ENCODE results near the gene IGF2BP1. TPM values are rescaled to one million over a fixed set of nuclear protein-coding genes. Genes with fewer than 3 reads are reported as not detected.
A peak's percentile ranks its signal among the peaks of the same experiment; 100 is the strongest.

Gene IGF2BP1
- total and polyA plus RNA-seq, 2 donors (not counting 1 experiment from before 2014, with no cell fraction given) = under 0.01 to 1.1 TPM

- Histone ChIP-seq H3K27ac (ENCODE audit: insufficient read depth, low read length) (no peak overlapping the region), H3K4me3 (replicated peaks in 1 of 4; ENCODE audit: control extremely low read depth in 1 of 4, insufficient read depth in 1 of 4, low read depth in 3 of 4, low read length in 4 of 4) (peak overlapping the region in 2 of 4 experiments; percentile 58 to 94), H3K9me3 (ENCODE audit: control insufficient read depth, insufficient read depth, low read depth, low read length) (no peaks in the 10 kb centered on the region), H3K4me2 (ENCODE audit: extremely low read depth, insufficient read depth, low read length) (no peak overlapping the region), H2AFZ (ENCODE audit: low read length) (no peak overlapping the region), H3K27me3 (ENCODE audit: control insufficient read depth, insufficient read depth, low read length) (peaks cover 54% of the 10 kb centered on the region), H3K4me1 (ENCODE audit: control insufficient read depth, extremely low read depth, insufficient read depth, low read length) (no peaks in the 10 kb centered on the region), H3K36me3 (ENCODE audit: control insufficient read depth, insufficient read depth, low read length) (no peaks in the 10 kb centered on the region), H3K9ac (ENCODE audit: insufficient read depth, low read length) (no peak overlapping the region), H3K79me2 (ENCODE audit: control insufficient read depth, insufficient read depth, low read length) (no peaks in the 10 kb centered on the region), H4K20me1 (ENCODE audit: control insufficient read depth, extremely low read depth, insufficient read depth, low read length) (no peaks in the 10 kb centered on the region)
- peak in 1 of 2 donors; percentile 27 for DNase-seq (ENCODE audit: low read depth in 2 of 2)
- no peak for TF ChIP-seq CTCF (conservative IDR thresholded peaks at IDR 0.05 in 1 of 2, IDR thresholded peaks at IDR 0.05 in 1 of 2; ENCODE audit: low read depth in 1 of 2, low read length in 2 of 2)
- peak; percentile 85 for TF ChIP-seq EZH2 (IDR thresholded peaks at IDR 0.05; ENCODE audit: low read length, missing control alignments)
Measured at GRCh38 chr17:48995304-48995973, 1.7 kb upstream of the IGF2BP1 start.

GRCh38 chr17:48995974-48996721 is 1.0 kb upstream of the IGF2BP1 start:
- H3K9ac ChIP-seq (ENCODE audit: insufficient read depth, low read length) = no peak overlapping the region
- DNase-seq (ENCODE audit: low read depth in 2 of 2) = no peak
- no peak overlapping the region for H3K27ac ChIP-seq (ENCODE audit: insufficient read depth, low read length)
- H3K4me3 ChIP-seq (replicated peaks in 1 of 4; ENCODE audit: control extremely low read depth in 1 of 4, insufficient read depth in 1 of 4, low read depth in 3 of 4, low read length in 4 of 4) = peak overlapping the region in 2 of 4 experiments; percentile 58 to 94
- H3K27me3 ChIP-seq (ENCODE audit: control insufficient read depth, insufficient read depth, low read length) = peaks cover 58% of the 10 kb centered on the region
- H3K4me1 ChIP-seq (ENCODE audit: control insufficient read depth, extremely low read depth, insufficient read depth, low read length) = no peaks in the 10 kb centered on the region
- peak overlapping the region; percentile 13 for H3K4me2 ChIP-seq (ENCODE audit: extremely low read depth, insufficient read depth, low read length)
- H2AFZ ChIP-seq (ENCODE audit: low read length) = no peak overlapping the region
- TF ChIP-seq EZH2 (IDR thresholded peaks at IDR 0.05; ENCODE audit: low read length, missing control alignments) = peak; percentile 99
- no peak for TF ChIP-seq CTCF (conservative IDR thresholded peaks at IDR 0.05 in 1 of 2, IDR thresholded peaks at IDR 0.05 in 1 of 2; ENCODE audit: low read depth in 1 of 2, low read length in 2 of 2)
- no peaks in the 10 kb centered on the region for H3K9me3 ChIP-seq (ENCODE audit: control insufficient read depth, insufficient read depth, low read depth, low read length)
- H4K20me1 ChIP-seq (ENCODE audit: control insufficient read depth, extremely low read depth, insufficient read depth, low read length) = no peaks in the 10 kb centered on the region
- H3K79me2 ChIP-seq (ENCODE audit: control insufficient read depth, insufficient read depth, low read length) = no peaks in the 10 kb centered on the region
- H3K36me3 ChIP-seq (ENCODE audit: control insufficient read depth, insufficient read depth, low read length) = no peaks in the 10 kb centered on the region

- Histone ChIP-seq H3K36me3 (ENCODE audit: control insufficient read depth, insufficient read depth, low read length) (no peaks in the 10 kb centered on the region), H3K4me1 (ENCODE audit: control insufficient read depth, extremely low read depth, insufficient read depth, low read length) (no peaks in the 10 kb centered on the region), H3K9me3 (ENCODE audit: control insufficient read depth, insufficient read depth, low read depth, low read length) (no peaks in the 10 kb centered on the region), H3K27me3 (ENCODE audit: control insufficient read depth, insufficient read depth, low read length) (peaks cover 63% of the 10 kb centered on the region), H4K20me1 (ENCODE audit: control insufficient read depth, extremely low read depth, insufficient read depth, low read length) (no peaks in the 10 kb centered on the region), H3K9ac (ENCODE audit: insufficient read depth, low read length) (no peak overlapping the region), H3K79me2 (ENCODE audit: control insufficient read depth, insufficient read depth, low read length) (no peaks in the 10 kb centered on the region), H2AFZ (ENCODE audit: low read length) (no peak overlapping the region), H3K27ac (ENCODE audit: insufficient read depth, low read length) (no peak overlapping the region), H3K4me3 (replicated peaks in 1 of 4; ENCODE audit: control extremely low read depth in 1 of 4, insufficient read depth in 1 of 4, low read depth in 3 of 4, low read length in 4 of 4) (peak overlapping the region in 2 of 4 experiments; percentile 58 to 94), H3K4me2 (ENCODE audit: extremely low read depth, insufficient read depth, low read length) (peak overlapping the region; percentile 35)
- TF ChIP-seq CTCF (conservative IDR thresholded peaks at IDR 0.05 in 1 of 2, IDR thresholded peaks at IDR 0.05 in 1 of 2; ENCODE audit: low read depth in 1 of 2, low read length in 2 of 2) (no peak), EZH2 (IDR thresholded peaks at IDR 0.05; ENCODE audit: low read length, missing control alignments) (no peak)
- DNase-seq (ENCODE audit: low read depth in 2 of 2) = no peak
Measured at GRCh38 chr17:48996722-48997102, 473 bp upstream of the IGF2BP1 start.
